GM13977 (cell line): Measurements from ENCODE around the gene SULT2A1.
"Not testable (repeated sequence)": the region's sequence is repeated elsewhere in the genome, so short reads cannot be mapped to it uniquely, and the experiment has no call there.

ENCODE experiments used
- DNase-seq: peaks from one replicate; pipeline ENCODE4 v3.0.0; 2012; ENCODE audit warnings: low spot score
- CTCF ChIP-seq: IDR thresholded peaks from 2 replicates; pipeline ENCODE4 v1.5.1; 2012; ENCODE audit warnings: mild to moderate bottlenecking, control low read depth; ENCODE audit not compliant: insufficient read depth; ENCODE audit errors: extremely low read depth, missing control alignments
- in situ Hi-C: fragments of 300-500 bp; cut with MboI; formaldehyde crosslinking; loops from one replicate; pipeline ENCODE4 v1.12.0; 2022; ENCODE audit warnings: low sequenced_read_pairs, low pct_unique_long_range_greater_than_20kb, mixed read lengths, inconsistent platforms; ENCODE audit not compliant: unreplicated experiment

SULT2A1 gene

GRCh38 chr19:47890865-47891621 is 4.9 kb upstream of the SULT2A1 start:
- DNase-seq, result no peak
- in situ Hi-C loops, result no loop called here
- TF ChIP-seq CTCF, result no peak

- in situ Hi-C loops, result no loop called here
- no peak for TF ChIP-seq CTCF
- DNase-seq, result no peak
Observed at GRCh38 chr19:47885067-47885463, 1.1 kb downstream of the SULT2A1 start.

- no peak for TF ChIP-seq CTCF
- in situ Hi-C loops, result no loop called here
- DNase-seq, result no peak
Observed at GRCh38 chr19:47882890-47883289, 3.2 kb downstream of the SULT2A1 start.

- no peak for TF ChIP-seq CTCF
- in situ Hi-C loops, result no loop called here
- DNase-seq, result no peak
Observed at GRCh38 chr19:47881757-47882156, 4.4 kb downstream of the SULT2A1 start.

- in situ Hi-C loops, DNase-seq: not testable (repeated sequence)
Observed at GRCh38 chr19:47879385-47879784, 6.7 kb downstream of the SULT2A1 start.

GRCh38 chr19:47878906-47879305 is 7.2 kb downstream of the SULT2A1 start:
- in situ Hi-C loops, result no loop called here
- no peak for TF ChIP-seq CTCF
- no peak for DNase-seq

GRCh38 chr19:47865166-47865565 is 20.9 kb downstream of the SULT2A1 start:
- DNase-seq, result no peak
- in situ Hi-C loops, result no loop called here
- TF ChIP-seq CTCF, result no peak
